Small intestine (tissue), 7 donors: ENCODE data around the gene MLNR. TPM values are rescaled to one million over a fixed set of nuclear protein-coding genes. Genes with fewer than 3 reads are reported as not detected.

Experiments
- DNase-seq, 2 donors: peaks; one replicate each; pipeline versions ENCODE4 v3.0.0 to v3.0.0-alpha.2; 2013
- FAIRE-seq: peaks from 2 replicates; lab custom pipeline; 2012; peaks lifted over from hg19 to GRCh38; lab: Jason Lieb, UNC
- H3K27ac ChIP-seq, 3 donors: one replicate each; pipeline ENCODE4 v1.5.1; 2013; ENCODE audit warnings: low read length in 2 of 3, mild to moderate bottlenecking in 2 of 3, control low read depth in 1 of 3, inconsistent platforms in 1 of 3, low read depth in 1 of 3, moderate library complexity in 1 of 3
- H3K27me3 ChIP-seq, 3 donors: one replicate each; pipeline ENCODE4 v1.6.1; 2013; ENCODE audit warnings: low read length in 3 of 3, inconsistent platforms in 1 of 3; ENCODE audit not compliant: control insufficient read depth in 3 of 3, insufficient read depth in 3 of 3
- H3K36me3 ChIP-seq, 3 donors: one replicate each; pipeline ENCODE4 v1.6.1; 2013; ENCODE audit warnings: low read length in 3 of 3, inconsistent platforms in 1 of 3, low read depth in 1 of 3, mild to moderate bottlenecking in 1 of 3, moderate library complexity in 1 of 3; ENCODE audit not compliant: control insufficient read depth in 3 of 3, insufficient read depth in 2 of 3
- H3K4me1 ChIP-seq, 3 donors: one replicate each; pipeline ENCODE4 v1.6.1; 2013; ENCODE audit warnings: low read length in 2 of 3, inconsistent platforms in 1 of 3, low read depth in 1 of 3, mild to moderate bottlenecking in 1 of 3, moderate library complexity in 1 of 3; ENCODE audit not compliant: control insufficient read depth in 3 of 3, insufficient read depth in 2 of 3
- H3K4me3 ChIP-seq, 3 donors: one replicate each; pipeline ENCODE4 v1.5.1; 2013; ENCODE audit warnings: low read length in 3 of 3, control low read depth in 1 of 3, inconsistent platforms in 1 of 3, low read depth in 1 of 3, mild to moderate bottlenecking in 1 of 3, moderate library complexity in 1 of 3
- H3K9me3 ChIP-seq, 2 donors: one replicate each; pipeline ENCODE4 v1.6.1; 2013; ENCODE audit warnings: low read depth in 1 of 2, low read length in 1 of 2; ENCODE audit not compliant: control insufficient read depth in 2 of 2, insufficient read depth in 1 of 2
- WGBS, 3 donors: extraction: QIAGEN DNeasy Blood & Tissue Kit; methylation state at CpG; one replicate each; pipeline ENCODE4 v1.1.7; 2013; 5-methylcytosine and 5-hydroxymethylcytosine counted together
- polyA plus RNA-seq, 4 donors: library from polyadenylated mRNA; stranded (reverse) in 3 of 4; unstranded in 1 of 4; fragments of 200-250 nt in 3 of 4; fragments of 120-200 nt in 1 of 4; gene quantifications; one replicate each; pipeline versions ENCODE4 v1.2.1 to v1.2.3, GENCODE V29; 2013
- donor health status: healthy with polysubstance abuse.
- donor health status: control.
- donor health status: control.
- donor health status: Bipolar disorder and iron deficiency.
- donor health status: healthy.

MLNR gene
- polyA plus RNA-seq, 4 donors, result not detected

DNA sequence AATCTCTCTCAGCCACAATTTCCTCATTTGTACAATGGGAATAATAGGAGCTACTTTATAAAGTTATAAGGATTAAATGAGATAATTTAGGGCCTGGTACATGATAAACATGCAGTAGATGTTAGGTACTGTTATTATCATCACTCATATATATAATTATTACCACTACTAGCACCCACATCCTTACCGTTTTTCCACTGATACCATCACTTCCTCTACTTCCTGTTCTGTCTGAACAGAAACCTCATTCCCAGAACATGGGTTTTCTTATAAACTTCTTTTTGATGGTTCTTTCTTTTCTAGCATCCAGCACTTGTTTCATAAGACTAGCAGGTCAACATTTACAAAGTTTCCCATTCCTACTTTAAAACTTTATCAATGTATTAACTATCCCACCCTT is 33.9 kb downstream of the MLNR start:
- H3K36me3 ChIP-seq, result peaks cover 2 to 21% (median 5%) of the 10 kb centered on the region in 3 donors
- H3K27me3 ChIP-seq, result no peaks in the 10 kb centered on the region
- H3K4me3 ChIP-seq, result no peak overlapping the region
- no peaks in the 10 kb centered on the region for H3K9me3 ChIP-seq
- FAIRE-seq (no peak), DNase-seq (no peak)
- WGBS, 3 donors, result 48 to 78% (median 62%) methylated on average over 1 of the region's 1 CpG
- H3K4me1 ChIP-seq, result peaks cover 0 to 4% (median 0%) of the 10 kb centered on the region in 3 donors
- H3K27ac ChIP-seq, result no peak overlapping the region

DNA sequence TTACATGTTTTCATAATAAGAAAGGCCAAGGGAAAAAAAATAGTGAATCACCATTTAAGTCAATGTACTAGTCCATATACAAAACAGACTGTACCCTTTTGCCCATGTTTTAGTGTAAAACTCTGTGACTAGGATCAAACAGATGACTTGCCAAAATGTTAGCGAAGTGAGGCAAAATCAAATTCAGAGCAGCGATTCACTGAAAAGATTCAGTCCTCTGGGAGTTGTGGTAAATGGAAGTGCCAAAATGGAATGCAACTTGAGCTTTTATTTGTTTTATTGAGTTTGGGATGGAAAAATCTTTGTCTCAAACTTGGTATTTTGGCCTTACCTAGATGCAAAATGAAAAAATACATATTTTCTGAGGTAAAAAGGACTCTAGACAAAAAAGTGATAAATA is 36.7 kb downstream of the MLNR start:
- H3K36me3 ChIP-seq, result peaks cover 6 to 22% (median 16%) of the 10 kb centered on the region in 3 donors

DNA sequence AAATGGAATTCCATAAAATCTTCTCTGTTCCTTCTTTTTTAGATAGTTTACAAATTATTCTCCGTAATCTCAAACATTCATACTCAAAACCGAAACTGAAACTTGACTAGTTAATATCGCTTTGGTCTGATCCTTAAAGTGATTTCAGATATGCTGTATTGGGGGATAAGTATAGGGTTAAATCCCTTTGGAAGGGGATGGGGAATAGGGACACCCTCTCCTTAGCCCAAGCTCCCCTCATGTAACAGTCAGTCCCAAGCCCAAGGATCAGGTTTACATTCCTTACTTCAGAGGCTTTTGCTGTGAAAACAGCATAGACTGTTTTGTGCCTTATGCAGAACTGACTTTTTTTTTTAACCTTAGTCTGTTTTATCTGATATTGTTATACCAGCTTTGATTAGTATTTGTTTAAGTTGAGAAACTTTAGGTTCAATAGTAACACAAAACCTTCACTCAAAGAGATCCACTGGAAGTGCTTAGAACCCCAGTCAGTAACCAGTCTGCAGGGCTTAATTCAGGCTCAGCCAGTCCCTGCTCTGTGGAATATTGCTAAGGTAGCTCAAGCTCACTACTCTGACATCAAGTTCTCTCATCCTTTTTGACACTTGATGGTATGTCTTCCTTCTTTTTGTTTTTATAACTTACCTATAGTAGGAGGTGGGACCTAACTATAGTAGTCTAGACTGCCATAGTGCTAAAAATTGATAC is 38.1 kb downstream of the MLNR start:
- Histone ChIP-seq H3K27ac (peak overlapping the region in 2 of 3 donors; percentile 26 to 78), H3K4me3 (peak overlapping the region in 1 of 3 donors; percentile 30), H3K36me3 (peaks cover 6 to 22% (median 14%) of the 10 kb centered on the region in 3 donors), H3K4me1 (peaks cover 0 to 4% (median 0%) of the 10 kb centered on the region in 3 donors), H3K9me3 (no peaks in the 10 kb centered on the region), H3K27me3 (no peaks in the 10 kb centered on the region)
- FAIRE-seq, result peak; percentile 49
- DNase-seq, result no peak
- 2 to 25% (median 15%) methylated on average over 3 of the region's 3 CpGs for WGBS, 3 donors

More for the DNA sequence above, 36.7 kb downstream of the MLNR start:
- H3K9me3 ChIP-seq, result no peaks in the 10 kb centered on the region
- H3K4me1 ChIP-seq, result peaks cover 0 to 4% (median 0%) of the 10 kb centered on the region in 3 donors
- FAIRE-seq, result no peak
- no peak overlapping the region for H3K4me3 ChIP-seq
- WGBS, 3 donors, result 94 to 99% (median 97%) methylated on average over 2 of the region's 2 CpGs
- no peaks in the 10 kb centered on the region for H3K27me3 ChIP-seq
- H3K27ac ChIP-seq, result no peak overlapping the region
- DNase-seq, result no peak

DNA sequence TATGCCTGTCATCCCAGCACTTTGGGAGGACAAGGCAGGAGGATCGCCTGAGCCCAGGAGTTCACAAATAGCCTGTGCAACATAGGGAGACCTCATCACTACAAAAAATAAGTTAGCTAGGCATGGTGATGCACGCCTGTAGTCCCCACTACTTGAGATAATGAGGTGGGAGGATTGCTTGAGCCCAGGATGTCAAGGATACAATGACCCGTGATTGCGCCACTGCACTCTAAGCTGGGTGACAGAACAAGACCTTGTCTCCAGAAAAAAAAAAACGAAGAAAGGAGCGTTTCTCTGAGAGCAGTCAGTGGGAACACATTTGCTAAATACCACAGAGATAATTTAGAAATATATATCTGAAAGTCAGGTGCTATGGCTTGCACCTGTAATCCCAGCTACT is 39.4 kb downstream of the MLNR start:
- FAIRE-seq, result no peak
- Histone ChIP-seq H3K27ac (no peak overlapping the region), H3K27me3 (no peaks in the 10 kb centered on the region), H3K4me3 (no peak overlapping the region), H3K9me3 (no peaks in the 10 kb centered on the region), H3K4me1 (peaks cover 0 to 4% (median 0%) of the 10 kb centered on the region in 3 donors), H3K36me3 (peaks cover 6 to 23% (median 14%) of the 10 kb centered on the region in 3 donors)
- WGBS, 3 donors, result 94 to 96% (median 95%) methylated on average over 6 of the region's 6 CpGs
- DNase-seq, result no peak

DNA sequence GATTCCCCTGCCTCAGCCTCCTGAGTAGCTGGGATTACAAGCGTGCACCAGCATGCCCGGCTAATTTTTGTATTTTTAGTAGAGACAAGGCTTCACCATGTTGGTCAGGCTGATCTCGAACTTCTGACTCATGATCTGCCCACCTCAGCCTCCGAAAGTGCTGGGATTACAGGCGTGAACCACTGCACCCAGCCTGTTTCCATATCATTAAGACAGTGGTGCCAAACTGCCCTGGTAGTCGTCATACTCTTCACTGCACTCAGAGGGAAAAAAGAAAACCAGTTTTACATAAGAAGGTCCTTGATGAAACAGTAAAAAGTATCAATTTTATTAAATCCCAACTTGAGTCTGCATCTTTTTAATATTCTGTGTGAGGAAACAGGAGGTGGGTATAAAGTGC is 42.5 kb downstream of the MLNR start:
- no peaks in the 10 kb centered on the region for H3K4me1 ChIP-seq
- DNase-seq (no peak), FAIRE-seq (no peak)
- WGBS, 3 donors, result 89 to 93% (median 90%) methylated on average over 6 of the region's 6 CpGs
- no peaks in the 10 kb centered on the region for H3K27me3 ChIP-seq
- H3K27ac ChIP-seq, result no peak overlapping the region
- H3K36me3 ChIP-seq, result peaks cover 2 to 16% (median 12%) of the 10 kb centered on the region in 3 donors
- H3K4me3 ChIP-seq, result no peak overlapping the region
- no peaks in the 10 kb centered on the region for H3K9me3 ChIP-seq

DNA sequence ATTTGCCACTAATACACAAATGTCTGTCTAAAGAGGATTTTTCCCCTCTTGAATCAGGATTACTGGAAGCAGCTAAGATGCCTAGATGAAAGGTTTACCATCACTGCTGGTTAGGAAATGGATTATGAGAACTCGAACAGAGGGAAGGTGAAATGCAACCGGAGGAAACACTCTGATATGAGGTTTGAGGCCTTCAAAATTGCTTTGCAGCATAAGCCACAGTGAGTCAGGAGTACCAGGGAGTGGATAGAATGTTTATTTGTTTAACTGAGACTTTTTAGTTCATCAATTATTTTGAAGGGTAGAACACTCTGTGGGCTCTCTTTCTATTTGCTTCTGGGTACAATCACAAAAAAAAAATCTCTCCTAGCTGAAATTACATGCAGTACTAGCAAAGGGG is 45.7 kb downstream of the MLNR start:
- no peak for DNase-seq
- H3K9me3 ChIP-seq, result no peaks in the 10 kb centered on the region
- 82 to 88% (median 84%) methylated on average over 2 of the region's 2 CpGs for WGBS, 3 donors
- no peak overlapping the region for H3K4me3 ChIP-seq
- H3K27me3 ChIP-seq, result no peaks in the 10 kb centered on the region
- H3K27ac ChIP-seq, result no peak overlapping the region
- H3K4me1 ChIP-seq, result no peaks in the 10 kb centered on the region
- FAIRE-seq, result no peak
- H3K36me3 ChIP-seq, result peaks cover 0 to 12% (median 7%) of the 10 kb centered on the region in 3 donors

DNA sequence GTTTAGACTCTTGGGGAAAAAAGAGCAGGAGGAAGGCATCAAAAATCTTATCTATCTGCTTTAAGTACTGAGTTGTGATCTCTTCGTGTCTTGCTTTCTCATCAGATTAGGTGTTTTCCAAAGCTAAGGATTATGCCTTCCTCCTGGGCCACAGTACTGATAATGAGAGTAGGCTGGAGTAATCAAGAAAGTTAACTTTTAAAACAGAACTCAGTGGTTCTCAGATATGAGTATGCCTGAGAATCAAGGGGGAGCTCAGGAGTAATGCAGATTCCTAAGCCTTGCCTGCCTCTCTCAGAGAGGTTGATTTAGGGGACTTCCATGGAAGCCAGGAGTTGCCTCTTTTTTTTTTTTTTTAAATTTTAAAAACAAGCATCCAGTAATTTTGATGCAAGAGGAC is 51.1 kb downstream of the MLNR start:
- H3K9me3 ChIP-seq, result no peaks in the 10 kb centered on the region
- H3K4me1 ChIP-seq, result no peaks in the 10 kb centered on the region
- peaks cover 2 to 6% (median 3%) of the 10 kb centered on the region in 3 donors for H3K36me3 ChIP-seq
- H3K27me3 ChIP-seq, result no peaks in the 10 kb centered on the region
- DNase-seq (no peak), FAIRE-seq (no peak)
- H3K4me3 ChIP-seq, result no peak overlapping the region
- 33 to 42% (median 38%) methylated on average over 1 of the region's 1 CpG for WGBS, 3 donors
- no peak overlapping the region for H3K27ac ChIP-seq
